Loucy (cell line): ENCODE data around the gene GAGE10.
"Not testable (repeated sequence)": the region's sequence is repeated elsewhere in the genome, so short reads cannot be mapped to it uniquely, and the experiment has no call there.

Experiments used
- H2AFZ ChIP-seq: fragments of 200-600 bp; sonication (generic); 2 replicates; pipeline ENCODE4 v1.6.0; 2016; ENCODE audit warnings: antibody characterized with exemption, mild to moderate bottlenecking, low read length, moderate library complexity
- H3F3A ChIP-seq: fragments of 200-600 bp; 2 replicates; pipeline ENCODE4 v1.6.0; 2016; ENCODE audit warnings: antibody characterized with exemption, low read depth, mild to moderate bottlenecking
- H3K27me3 ChIP-seq: fragments of 200-600 bp; sonication (generic); 2 replicates; pipeline ENCODE4 v1.6.1; 2014; ENCODE audit warnings: low read length, mild to moderate bottlenecking; ENCODE audit not compliant: insufficient read depth, poor library complexity, severe bottlenecking
- H3K36me3 ChIP-seq: fragments of 200-600 bp; sonication (generic); 2 replicates; pipeline ENCODE4 v1.6.1; 2016; ENCODE audit warnings: low read length; ENCODE audit not compliant: insufficient read depth
- H3K4me1 ChIP-seq: fragments of 200-600 bp; sonication (generic); 2 replicates; pipeline ENCODE4 v1.5.1; 2014; ENCODE audit warnings: low read length, mild to moderate bottlenecking; ENCODE audit not compliant: insufficient read depth, poor library complexity, severe bottlenecking
- H3K4me2 ChIP-seq: fragments of 200-600 bp; sonication (generic); 2 replicates; pipeline ENCODE4 v1.6.0; 2014; ENCODE audit warnings: antibody characterized with exemption, low read length, low read depth, mild to moderate bottlenecking; ENCODE audit not compliant: poor library complexity, severe bottlenecking
- H3K4me3 ChIP-seq: fragments of 200-600 bp; sonication (generic); 2 replicates; pipeline ENCODE4 v1.5.1; 2014; ENCODE audit warnings: low read length, mild to moderate bottlenecking, mixed read lengths; ENCODE audit not compliant: poor library complexity, severe bottlenecking
- H3K79me2 ChIP-seq: fragments of 200-600 bp; sonication (generic); 2 replicates; pipeline ENCODE4 v1.6.1; 2014; ENCODE audit warnings: low read length; ENCODE audit not compliant: insufficient read depth
- H3K9ac ChIP-seq: fragments of 200-600 bp; sonication (generic); 2 replicates; pipeline ENCODE4 v1.6.0; 2014; ENCODE audit warnings: mild to moderate bottlenecking, low read depth, low read length, moderate library complexity; ENCODE audit not compliant: poor library complexity, severe bottlenecking
- H3K9me2 ChIP-seq: fragments of 200-600 bp; sonication (generic); replicated peaks from 2 replicates; pipeline ENCODE4 v1.6.1; 2016; ENCODE audit warnings: low read depth, low read length, mixed read lengths
- H3K9me3 ChIP-seq: fragments of 200-600 bp; sonication (generic); 2 replicates; pipeline ENCODE4 v1.6.1; 2014; ENCODE audit warnings: mild to moderate bottlenecking, antibody characterized with exemption, low read length, low read depth; ENCODE audit not compliant: insufficient read depth
- H4K20me1 ChIP-seq: fragments of 200-600 bp; sonication (generic); 2 replicates; pipeline ENCODE4 v1.6.0; 2014; ENCODE audit warnings: antibody characterized with exemption, low read length, mild to moderate bottlenecking; ENCODE audit not compliant: insufficient read depth, poor library complexity, severe bottlenecking
- CTCF ChIP-seq: fragments of 200-600 bp; sonication (generic); conservative IDR thresholded peaks from 2 replicates; pipeline ENCODE4 v1.5.1; 2014; ENCODE audit warnings: mild to moderate bottlenecking, antibody characterized with exemption, low read length
- EZH2phosphoT487 ChIP-seq: fragments of 200-600 bp; IDR thresholded peaks from 2 replicates; pipeline ENCODE4 v1.6.1; 2018; ENCODE audit warnings: antibody characterized with exemption, mild to moderate bottlenecking, moderate library complexity, borderline replicate concordance

Gene GAGE10

GRCh38 chrX:49310371-49310770 is 6.9 kb downstream of the GAGE10 start:
- Histone ChIP-seq H2AFZ (no peak overlapping the region), H3K9me2 (no peaks in the 10 kb centered on the region), H3K79me2 (no peaks in the 10 kb centered on the region), H3K9ac (no peak overlapping the region), H3K27me3 (no peaks in the 10 kb centered on the region), H3K36me3 (no peaks in the 10 kb centered on the region), H3K9me3 (no peaks in the 10 kb centered on the region), H4K20me1 (no peaks in the 10 kb centered on the region), H3K4me1 (no peaks in the 10 kb centered on the region), H3K4me2 (no peak overlapping the region), H3K4me3 (no peak overlapping the region), H3F3A (no peaks in the 10 kb centered on the region)
- TF ChIP-seq EZH2phosphoT487, result no peak
- TF ChIP-seq CTCF, result no peak

GRCh38 chrX:49312176-49312575 is 8.7 kb downstream of the GAGE10 start:
- Histone ChIP-seq H3K9me2 (no peaks in the 10 kb centered on the region), H3K79me2 (no peaks in the 10 kb centered on the region), H3K27me3 (no peaks in the 10 kb centered on the region), H2AFZ (no peak overlapping the region), H3K9ac (no peak overlapping the region), H3F3A (no peaks in the 10 kb centered on the region), H3K4me1 (no peaks in the 10 kb centered on the region), H3K9me3 (no peaks in the 10 kb centered on the region), H3K4me3 (no peak overlapping the region), H3K4me2 (no peak overlapping the region), H3K36me3 (no peaks in the 10 kb centered on the region), H4K20me1 (no peaks in the 10 kb centered on the region)
- TF ChIP-seq EZH2phosphoT487 (no peak), CTCF (no peak)

GRCh38 chrX:49316085-49316484 is 12.6 kb downstream of the GAGE10 start:
- no peaks in the 10 kb centered on the region for H3K36me3 ChIP-seq
- no peak overlapping the region for H3K9ac ChIP-seq
- TF ChIP-seq EZH2phosphoT487 (no peak), CTCF (no peak)
- H3F3A ChIP-seq, result no peaks in the 10 kb centered on the region
- no peak overlapping the region for H3K4me3 ChIP-seq
- no peaks in the 10 kb centered on the region for H3K79me2 ChIP-seq
- H3K9me2 ChIP-seq, result no peaks in the 10 kb centered on the region
- H4K20me1 ChIP-seq, result no peaks in the 10 kb centered on the region
- H3K4me1 ChIP-seq, result no peaks in the 10 kb centered on the region
- H3K9me3 ChIP-seq, result no peaks in the 10 kb centered on the region
- H3K4me2 ChIP-seq, result no peak overlapping the region
- H3K27me3 ChIP-seq, result no peaks in the 10 kb centered on the region
- H2AFZ ChIP-seq, result no peak overlapping the region

- H3K9me2 ChIP-seq, H3K79me2 ChIP-seq, H3K4me2 ChIP-seq, H3K9ac ChIP-seq, H3K9me3 ChIP-seq, H4K20me1 ChIP-seq, H3K36me3 ChIP-seq, H2AFZ ChIP-seq, H3K4me3 ChIP-seq, H3F3A ChIP-seq, H3K4me1 ChIP-seq, H3K27me3 ChIP-seq: not testable (repeated sequence)
Observed at GRCh38 chrX:49321737-49322136, 18.3 kb downstream of the GAGE10 start, which contains the start of gene GAGE12J. TSS of gene GAGE12J (plus strand) at chrX:49322037. CDS start at chrX:49323194, 1,157 bp downstream.

- H4K20me1 ChIP-seq, H3K9me2 ChIP-seq, H3K4me1 ChIP-seq, H3K4me3 ChIP-seq, H3K9ac ChIP-seq, H3K9me3 ChIP-seq, H3K4me2 ChIP-seq, H2AFZ ChIP-seq, H3K27me3 ChIP-seq, H3K36me3 ChIP-seq, H3K79me2 ChIP-seq, H3F3A ChIP-seq: not testable (repeated sequence)
Observed at GRCh38 chrX:49322266-49322665, 18.8 kb downstream of the GAGE10 start.
